WERI-Rb-1 (cell line): Measurements from ENCODE around the gene DENND5B.

Experiments
- DNase-seq: peaks from one replicate; pipeline ENCODE4 v3.0.0-alpha.2; 2020
- H3K27ac ChIP-seq: fragments of 250-450 bp; sonication (Bioruptor Pico); 2 replicates; pipeline ENCODE4 v1.5.1; 2020; ENCODE audit warnings: mild to moderate bottlenecking, moderate library complexity
- H3K27me3 ChIP-seq: fragments of 250-450 bp; sonication (Bioruptor Pico); 2 replicates; pipeline ENCODE4 v1.5.1; 2021; ENCODE audit warnings: mild to moderate bottlenecking, low read depth, moderate library complexity; ENCODE audit not compliant: insufficient read depth, severe bottlenecking
- H3K36me3 ChIP-seq: fragments of 250-450 bp; sonication (Bioruptor Pico); 2 replicates; pipeline ENCODE4 v1.5.1; 2020; ENCODE audit warnings: mild to moderate bottlenecking, moderate library complexity
- H3K4me3 ChIP-seq: 2 replicates; pipeline ENCODE4 v1.5.1; 2011; ENCODE audit warnings: low read depth, mild to moderate bottlenecking, control low read depth, low read length
- H3K9me3 ChIP-seq: fragments of 250-450 bp; sonication (Bioruptor Pico); 2 replicates; pipeline ENCODE4 v1.5.1; 2021; ENCODE audit warnings: mild to moderate bottlenecking, moderate library complexity; ENCODE audit not compliant: severe bottlenecking
- TF ChIP-seq, protein P1 (sequence below): IDR thresholded peaks from 2 replicates; pipeline ENCODE4 v1.5.1; 2011; ENCODE audit warnings: low read depth, mild to moderate bottlenecking, control low read depth, inconsistent platforms, low read length

The DENND5B gene

GRCh38 chr12:31524791-31525495 lies 66.0 kb downstream of the DENND5B start:
- Histone ChIP-seq H3K4me3 (no peak overlapping the region), H3K36me3 (no peaks in the 10 kb centered on the region), H3K27me3 (no peaks in the 10 kb centered on the region), H3K9me3 (no peaks in the 10 kb centered on the region), H3K27ac (no peak overlapping the region)
- no peak for DNase-seq
- TF ChIP-seq, protein P1, sequence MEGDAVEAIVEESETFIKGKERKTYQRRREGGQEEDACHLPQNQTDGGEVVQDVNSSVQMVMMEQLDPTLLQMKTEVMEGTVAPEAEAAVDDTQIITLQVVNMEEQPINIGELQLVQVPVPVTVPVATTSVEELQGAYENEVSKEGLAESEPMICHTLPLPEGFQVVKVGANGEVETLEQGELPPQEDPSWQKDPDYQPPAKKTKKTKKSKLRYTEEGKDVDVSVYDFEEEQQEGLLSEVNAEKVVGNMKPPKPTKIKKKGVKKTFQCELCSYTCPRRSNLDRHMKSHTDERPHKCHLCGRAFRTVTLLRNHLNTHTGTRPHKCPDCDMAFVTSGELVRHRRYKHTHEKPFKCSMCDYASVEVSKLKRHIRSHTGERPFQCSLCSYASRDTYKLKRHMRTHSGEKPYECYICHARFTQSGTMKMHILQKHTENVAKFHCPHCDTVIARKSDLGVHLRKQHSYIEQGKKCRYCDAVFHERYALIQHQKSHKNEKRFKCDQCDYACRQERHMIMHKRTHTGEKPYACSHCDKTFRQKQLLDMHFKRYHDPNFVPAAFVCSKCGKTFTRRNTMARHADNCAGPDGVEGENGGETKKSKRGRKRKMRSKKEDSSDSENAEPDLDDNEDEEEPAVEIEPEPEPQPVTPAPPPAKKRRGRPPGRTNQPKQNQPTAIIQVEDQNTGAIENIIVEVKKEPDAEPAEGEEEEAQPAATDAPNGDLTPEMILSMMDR = no peak

DNA sequence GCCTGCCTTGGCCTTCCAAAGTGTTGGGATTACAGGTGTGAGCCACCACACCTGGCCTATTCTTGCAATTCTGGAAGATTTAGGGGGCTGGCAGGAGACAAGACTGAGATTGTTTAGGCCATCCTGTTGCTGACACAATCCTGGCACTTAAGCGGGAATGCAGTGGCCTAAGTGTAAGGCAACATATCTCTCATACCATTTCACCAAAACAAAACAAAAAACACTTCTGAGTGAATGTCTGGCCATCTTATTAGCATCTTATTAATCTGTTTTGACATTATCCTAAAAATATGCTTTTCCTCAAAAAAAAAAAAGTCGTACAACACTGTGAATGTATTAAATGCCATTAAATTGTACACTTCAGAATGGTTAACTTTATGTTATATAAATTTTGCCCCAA lies 67.6 kb downstream of the DENND5B start:
- Histone ChIP-seq H3K27ac (no peak overlapping the region), H3K36me3 (no peaks in the 10 kb centered on the region), H3K9me3 (no peaks in the 10 kb centered on the region), H3K27me3 (no peaks in the 10 kb centered on the region), H3K4me3 (no peak overlapping the region)
- TF ChIP-seq, protein P1 = no peak
- DNase-seq = no peak

GRCh38 chr12:31522607-31523006 lies 68.3 kb downstream of the DENND5B start:
- Histone ChIP-seq H3K36me3 (no peaks in the 10 kb centered on the region), H3K27ac (no peak overlapping the region), H3K4me3 (no peak overlapping the region), H3K27me3 (no peaks in the 10 kb centered on the region), H3K9me3 (no peaks in the 10 kb centered on the region)
- TF ChIP-seq, protein P1 = no peak
- no peak for DNase-seq

GRCh38 chr12:31521964-31522363 lies 69.0 kb downstream of the DENND5B start:
- H3K36me3 ChIP-seq = no peaks in the 10 kb centered on the region
- TF ChIP-seq, protein P1 = no peak
- no peaks in the 10 kb centered on the region for H3K27me3 ChIP-seq
- no peak overlapping the region for H3K4me3 ChIP-seq
- DNase-seq = no peak
- H3K27ac ChIP-seq = no peak overlapping the region
- H3K9me3 ChIP-seq = no peaks in the 10 kb centered on the region

GRCh38 chr12:31519511-31519910 lies 71.4 kb downstream of the DENND5B start:
- DNase-seq = no peak
- Histone ChIP-seq H3K4me3 (no peak overlapping the region), H3K27ac (no peak overlapping the region), H3K27me3 (no peaks in the 10 kb centered on the region), H3K36me3 (no peaks in the 10 kb centered on the region), H3K9me3 (no peaks in the 10 kb centered on the region)
- TF ChIP-seq, protein P1 = no peak
